Measurements from ENCODE around the gene APOA1.

Gene APOA1

DNA sequence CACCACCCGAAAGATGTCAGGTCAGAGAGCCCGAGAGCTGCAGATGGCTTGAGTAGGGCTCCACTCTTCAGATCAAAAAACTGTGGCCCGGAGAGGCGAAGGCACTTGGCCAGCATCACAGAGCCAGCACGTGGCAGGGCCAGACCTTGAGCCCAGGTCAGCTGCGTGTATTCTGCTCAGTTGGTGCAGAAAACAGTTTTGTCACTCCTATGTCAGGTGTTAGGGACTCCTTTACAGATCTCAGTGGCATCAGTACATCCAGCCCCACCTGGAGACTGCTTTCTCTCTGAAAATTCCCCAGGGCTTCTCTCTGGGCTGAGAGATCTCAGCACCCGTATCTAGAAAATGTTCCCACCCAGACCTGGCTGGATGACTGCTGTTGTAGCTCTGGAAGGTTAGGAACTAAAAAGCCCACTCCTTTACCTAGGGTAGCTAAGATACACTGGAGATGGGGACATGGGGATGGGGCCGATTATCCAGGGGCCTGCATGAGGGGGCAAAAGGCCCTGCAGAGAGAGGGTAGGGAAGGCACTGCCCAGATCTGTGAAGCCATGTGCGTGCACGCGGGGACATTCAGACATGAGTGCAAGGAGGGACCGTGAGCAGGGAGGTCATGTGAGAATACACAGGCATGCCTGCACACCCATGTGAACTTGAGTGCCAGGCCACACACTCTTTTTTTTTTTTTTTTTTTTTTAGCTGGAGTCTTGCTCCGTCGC, 3.4 kb downstream of the APOA1 start:
- H3K4me2 ChIP-seq: no peak overlapping the region
- H3K4me1 ChIP-seq (ENCODE audit: low read depth, poor library complexity, severe bottlenecking): peaks cover 7% of the 10 kb centered on the region
- H3K27me3 ChIP-seq (ENCODE audit: insufficient read depth, low read depth): no peaks in the 10 kb centered on the region
- no peak overlapping the region for H3K4me3 ChIP-seq (IDR thresholded peaks at IDR 0.05; ENCODE audit: insufficient read depth, low read depth, low read length)
- no peaks in the 10 kb centered on the region for H3K79me2 ChIP-seq (ENCODE audit: insufficient read depth, low read depth)
- no peak overlapping the region for H3K27ac ChIP-seq
- no peak overlapping the region for H2AFZ ChIP-seq (ENCODE audit: low read depth)
- no peaks in the 10 kb centered on the region for H4K20me1 ChIP-seq (ENCODE audit: insufficient read depth)
- TF ChIP-seq, protein P1, sequence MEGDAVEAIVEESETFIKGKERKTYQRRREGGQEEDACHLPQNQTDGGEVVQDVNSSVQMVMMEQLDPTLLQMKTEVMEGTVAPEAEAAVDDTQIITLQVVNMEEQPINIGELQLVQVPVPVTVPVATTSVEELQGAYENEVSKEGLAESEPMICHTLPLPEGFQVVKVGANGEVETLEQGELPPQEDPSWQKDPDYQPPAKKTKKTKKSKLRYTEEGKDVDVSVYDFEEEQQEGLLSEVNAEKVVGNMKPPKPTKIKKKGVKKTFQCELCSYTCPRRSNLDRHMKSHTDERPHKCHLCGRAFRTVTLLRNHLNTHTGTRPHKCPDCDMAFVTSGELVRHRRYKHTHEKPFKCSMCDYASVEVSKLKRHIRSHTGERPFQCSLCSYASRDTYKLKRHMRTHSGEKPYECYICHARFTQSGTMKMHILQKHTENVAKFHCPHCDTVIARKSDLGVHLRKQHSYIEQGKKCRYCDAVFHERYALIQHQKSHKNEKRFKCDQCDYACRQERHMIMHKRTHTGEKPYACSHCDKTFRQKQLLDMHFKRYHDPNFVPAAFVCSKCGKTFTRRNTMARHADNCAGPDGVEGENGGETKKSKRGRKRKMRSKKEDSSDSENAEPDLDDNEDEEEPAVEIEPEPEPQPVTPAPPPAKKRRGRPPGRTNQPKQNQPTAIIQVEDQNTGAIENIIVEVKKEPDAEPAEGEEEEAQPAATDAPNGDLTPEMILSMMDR (conservative IDR thresholded peaks at IDR 0.05; ENCODE audit: low read depth, low read length): no peak
- no peaks in the 10 kb centered on the region for H3K36me3 ChIP-seq (ENCODE audit: insufficient read depth)
- H3K9ac ChIP-seq: no peak overlapping the region

DNA sequence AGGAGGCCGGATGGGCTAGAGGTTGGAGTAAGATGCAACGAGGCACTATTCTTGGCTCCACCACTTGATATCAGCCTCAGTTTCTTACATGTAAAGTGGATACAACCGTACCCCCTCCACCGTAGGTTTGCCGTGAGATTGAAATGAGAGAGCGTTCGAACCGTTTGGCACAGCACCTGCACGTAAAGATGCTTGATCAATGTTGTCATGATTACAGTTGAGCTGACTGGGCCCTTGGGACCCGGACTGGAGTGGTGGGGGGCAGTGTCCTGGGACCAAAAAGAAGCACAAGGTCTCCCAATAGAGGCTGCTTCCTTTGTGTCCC, 4.0 kb downstream of the APOA1 start:
- H2AFZ ChIP-seq (ENCODE audit: low read depth): no peak overlapping the region
- H3K36me3 ChIP-seq (ENCODE audit: insufficient read depth): no peaks in the 10 kb centered on the region
- no peaks in the 10 kb centered on the region for H3K79me2 ChIP-seq (ENCODE audit: insufficient read depth, low read depth)
- H3K4me1 ChIP-seq (ENCODE audit: low read depth, poor library complexity, severe bottlenecking): peaks cover 2% of the 10 kb centered on the region
- H3K4me3 ChIP-seq (IDR thresholded peaks at IDR 0.05; ENCODE audit: insufficient read depth, low read depth, low read length): no peak overlapping the region
- no peaks in the 10 kb centered on the region for H4K20me1 ChIP-seq (ENCODE audit: insufficient read depth)
- H3K27ac ChIP-seq: no peak overlapping the region
- no peak overlapping the region for H3K4me2 ChIP-seq
- no peaks in the 10 kb centered on the region for H3K27me3 ChIP-seq (ENCODE audit: insufficient read depth, low read depth)
- TF ChIP-seq, protein P1 (conservative IDR thresholded peaks at IDR 0.05; ENCODE audit: low read depth, low read length): no peak
- no peak overlapping the region for H3K9ac ChIP-seq

DNA sequence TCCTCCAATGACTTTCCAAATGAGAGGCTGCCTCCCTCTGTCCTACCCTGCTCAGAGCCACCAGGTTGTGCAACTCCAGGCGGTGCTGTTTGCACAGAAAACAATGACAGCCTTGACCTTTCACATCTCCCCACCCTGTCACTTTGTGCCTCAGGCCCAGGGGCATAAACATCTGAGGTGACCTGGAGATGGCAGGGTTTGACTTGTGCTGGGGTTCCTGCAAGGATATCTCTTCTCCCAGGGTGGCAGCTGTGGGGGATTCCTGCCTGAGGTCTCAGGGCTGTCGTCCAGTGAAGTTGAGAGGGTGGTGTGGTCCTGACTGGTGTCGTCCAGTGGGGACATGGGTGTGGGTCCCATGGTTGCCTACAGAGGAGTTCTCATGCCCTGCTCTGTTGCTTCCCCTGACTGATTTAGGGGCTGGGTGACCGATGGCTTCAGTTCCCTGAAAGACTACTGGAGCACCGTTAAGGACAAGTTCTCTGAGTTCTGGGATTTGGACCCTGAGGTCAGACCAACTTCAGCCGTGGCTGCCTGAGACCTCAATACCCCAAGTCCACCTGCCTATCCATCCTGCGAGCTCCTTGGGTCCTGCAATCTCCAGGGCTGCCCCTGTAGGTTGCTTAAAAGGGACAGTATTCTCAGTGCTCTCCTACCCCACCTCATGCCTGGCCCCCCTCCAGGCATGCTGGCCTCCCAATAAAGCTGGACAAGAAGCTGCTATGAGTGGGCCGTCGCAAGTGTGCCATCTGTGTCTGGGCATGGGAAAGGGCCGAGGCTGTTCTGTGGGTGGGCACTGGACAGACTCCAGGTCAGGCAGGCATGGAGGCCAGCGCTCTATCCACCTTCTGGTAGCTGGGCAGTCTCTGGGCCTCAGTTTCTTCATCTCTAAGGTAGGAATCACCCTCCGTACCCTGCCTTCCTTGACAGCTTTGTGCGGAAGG, 4.8 kb downstream of the APOA1 start:
- no peak overlapping the region for H2AFZ ChIP-seq (ENCODE audit: low read depth)
- no peaks in the 10 kb centered on the region for H3K27me3 ChIP-seq (ENCODE audit: insufficient read depth, low read depth)
- TF ChIP-seq, protein P1 (conservative IDR thresholded peaks at IDR 0.05; ENCODE audit: low read depth, low read length): no peak
- no peak overlapping the region for H3K9ac ChIP-seq
- no peaks in the 10 kb centered on the region for H3K4me1 ChIP-seq (ENCODE audit: low read depth, poor library complexity, severe bottlenecking)
- H3K4me3 ChIP-seq (IDR thresholded peaks at IDR 0.05; ENCODE audit: insufficient read depth, low read depth, low read length): no peak overlapping the region
- H3K4me2 ChIP-seq: no peak overlapping the region
- H3K36me3 ChIP-seq (ENCODE audit: insufficient read depth): no peaks in the 10 kb centered on the region
- H3K27ac ChIP-seq: no peak overlapping the region
- H4K20me1 ChIP-seq (ENCODE audit: insufficient read depth): no peaks in the 10 kb centered on the region
- H3K79me2 ChIP-seq (ENCODE audit: insufficient read depth, low read depth): no peaks in the 10 kb centered on the region

DNA sequence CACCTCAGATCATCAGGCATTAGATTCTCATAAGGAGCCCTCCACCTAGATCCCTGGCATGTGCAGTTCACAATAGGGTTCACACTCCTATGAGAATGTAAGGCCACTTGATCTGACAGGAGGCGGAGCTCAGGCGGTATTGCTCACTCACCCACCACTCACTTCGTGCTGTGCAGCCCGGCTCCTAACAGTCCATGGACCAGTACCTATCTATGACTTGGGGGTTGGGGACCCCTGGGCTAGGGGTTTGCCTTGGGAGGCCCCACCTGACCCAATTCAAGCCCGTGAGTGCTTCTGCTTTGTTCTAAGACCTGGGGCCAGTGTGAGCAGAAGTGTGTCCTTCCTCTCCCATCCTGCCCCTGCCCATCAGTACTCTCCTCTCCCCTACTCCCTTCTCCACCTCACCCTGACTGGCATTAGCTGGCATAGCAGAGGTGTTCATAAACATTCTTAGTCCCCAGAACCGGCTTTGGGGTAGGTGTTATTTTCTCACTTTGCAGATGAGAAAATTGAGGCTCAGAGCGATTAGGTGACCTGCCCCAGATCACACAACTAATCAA, 5.6 kb downstream of the APOA1 start:
- no peaks in the 10 kb centered on the region for H3K79me2 ChIP-seq (ENCODE audit: insufficient read depth, low read depth)
- no peak overlapping the region for H3K27ac ChIP-seq
- H3K36me3 ChIP-seq (ENCODE audit: insufficient read depth): no peaks in the 10 kb centered on the region
- no peak overlapping the region for H3K4me2 ChIP-seq
- TF ChIP-seq, protein P1 (conservative IDR thresholded peaks at IDR 0.05; ENCODE audit: low read depth, low read length): no peak
- no peak overlapping the region for H3K9ac ChIP-seq
- no peaks in the 10 kb centered on the region for H3K27me3 ChIP-seq (ENCODE audit: insufficient read depth, low read depth)
- no peaks in the 10 kb centered on the region for H3K4me1 ChIP-seq (ENCODE audit: low read depth, poor library complexity, severe bottlenecking)
- H2AFZ ChIP-seq (ENCODE audit: low read depth): no peak overlapping the region
- H4K20me1 ChIP-seq (ENCODE audit: insufficient read depth): no peaks in the 10 kb centered on the region
- H3K4me3 ChIP-seq (IDR thresholded peaks at IDR 0.05; ENCODE audit: insufficient read depth, low read depth, low read length): no peak overlapping the region

Measured in KMS-11 (cell line).